Right renal pelvis (tissue), 4 donors: ENCODE results near the gene VGLL4. TPM values are rescaled to one million over a fixed set of nuclear protein-coding genes. Genes with fewer than 3 reads are reported as not detected.

Source experiments
- DNase-seq, 4 donors: peaks; one replicate each; pipeline ENCODE4 v3.0.0-alpha.2; 2013; ENCODE audit warnings: low read depth in 4 of 4, low spot score in 3 of 4, missing footprints in 1 of 4
- polyA plus RNA-seq, 4 donors: library from polyadenylated mRNA; unstranded; fragments of 120-200 nt; gene quantifications; one replicate each; pipeline ENCODE4 v1.2.1, GENCODE V29; 2013; ENCODE audit not compliant: insufficient read length in 4 of 4

The VGLL4 gene
- polyA plus RNA-seq, 4 donors, result 109 to 122 (median 116) TPM

DNA sequence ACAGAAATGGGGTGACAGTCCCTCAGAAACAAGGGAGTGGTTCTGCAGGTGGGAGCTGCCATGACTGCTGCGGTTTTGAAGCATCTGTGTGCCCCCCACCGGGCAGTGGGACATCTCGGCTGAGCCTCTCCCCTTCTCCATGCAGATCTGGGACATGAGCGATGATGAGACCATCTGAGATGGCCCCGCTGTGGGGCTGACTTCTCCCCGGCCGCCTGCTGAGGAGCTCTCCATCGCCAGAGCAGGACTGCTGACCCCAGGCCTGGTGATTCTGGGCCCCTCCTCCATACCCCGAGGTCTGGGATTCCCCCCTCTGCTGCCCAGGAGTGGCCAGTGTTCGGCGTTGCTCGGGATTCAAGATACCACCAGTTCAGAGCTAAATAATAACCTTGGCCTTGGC lies 89.0 kb downstream of the VGLL4 start:
- DNase-seq, result no peak

DNA sequence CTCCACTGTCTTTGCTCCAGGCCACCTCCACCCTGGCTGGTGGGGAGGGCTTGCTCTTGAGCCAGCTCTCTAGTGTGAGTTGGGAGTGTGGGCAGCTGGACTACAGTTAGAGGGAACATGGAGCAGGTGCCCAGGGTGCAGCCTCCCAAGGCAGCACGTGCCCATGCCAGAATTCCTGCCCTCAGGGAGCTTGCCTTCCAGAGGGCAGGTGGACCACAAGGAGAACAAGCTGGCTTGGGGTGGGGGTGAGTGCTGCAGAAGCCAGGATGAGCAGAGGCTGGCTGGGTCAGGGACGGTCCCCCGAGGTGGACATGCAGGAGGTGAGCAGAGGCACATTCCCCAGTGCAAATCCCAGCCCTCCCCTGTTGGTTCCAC lies 89.5 kb downstream of the VGLL4 start:
- DNase-seq, result no peak

DNA sequence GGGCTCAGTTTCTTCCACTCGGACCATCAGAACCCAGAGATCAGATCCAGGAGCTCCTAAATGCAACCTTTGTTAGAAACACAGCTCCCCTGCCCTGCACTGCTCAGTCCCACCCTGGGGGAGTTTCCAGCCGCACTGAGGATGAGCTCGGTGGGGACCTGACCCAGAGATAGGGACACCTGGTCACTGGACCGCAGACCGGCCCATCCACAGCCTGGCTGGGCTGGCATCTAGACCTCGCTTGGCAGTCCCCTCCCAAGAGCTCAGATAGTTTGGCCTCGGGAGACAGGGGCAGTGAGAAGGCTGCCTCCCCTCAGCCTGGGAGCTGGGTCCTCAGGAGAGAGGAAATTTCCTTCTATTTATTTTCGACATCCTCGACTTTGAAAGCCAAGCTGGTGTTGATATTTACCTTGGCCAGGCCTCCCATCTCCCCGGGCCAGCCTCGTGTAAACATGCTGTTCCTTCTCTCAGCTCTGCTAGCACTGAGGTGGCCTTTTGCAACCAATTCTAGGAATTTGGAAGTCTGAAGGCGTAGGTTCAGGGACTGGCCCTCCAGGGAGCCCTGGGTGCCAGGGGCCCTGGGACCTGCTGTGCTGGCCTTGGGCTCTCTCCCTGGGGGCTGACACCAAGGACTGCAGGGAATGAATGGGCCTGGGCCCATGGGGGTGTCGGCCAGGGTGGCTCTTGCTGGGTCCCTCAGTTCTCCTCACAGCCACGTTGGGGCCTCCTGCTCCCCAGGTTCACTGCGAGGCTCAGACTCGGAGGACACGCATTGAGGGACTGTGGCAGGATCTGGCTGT lies 90.1 kb downstream of the VGLL4 start:
- DNase-seq, result no peak

DNA sequence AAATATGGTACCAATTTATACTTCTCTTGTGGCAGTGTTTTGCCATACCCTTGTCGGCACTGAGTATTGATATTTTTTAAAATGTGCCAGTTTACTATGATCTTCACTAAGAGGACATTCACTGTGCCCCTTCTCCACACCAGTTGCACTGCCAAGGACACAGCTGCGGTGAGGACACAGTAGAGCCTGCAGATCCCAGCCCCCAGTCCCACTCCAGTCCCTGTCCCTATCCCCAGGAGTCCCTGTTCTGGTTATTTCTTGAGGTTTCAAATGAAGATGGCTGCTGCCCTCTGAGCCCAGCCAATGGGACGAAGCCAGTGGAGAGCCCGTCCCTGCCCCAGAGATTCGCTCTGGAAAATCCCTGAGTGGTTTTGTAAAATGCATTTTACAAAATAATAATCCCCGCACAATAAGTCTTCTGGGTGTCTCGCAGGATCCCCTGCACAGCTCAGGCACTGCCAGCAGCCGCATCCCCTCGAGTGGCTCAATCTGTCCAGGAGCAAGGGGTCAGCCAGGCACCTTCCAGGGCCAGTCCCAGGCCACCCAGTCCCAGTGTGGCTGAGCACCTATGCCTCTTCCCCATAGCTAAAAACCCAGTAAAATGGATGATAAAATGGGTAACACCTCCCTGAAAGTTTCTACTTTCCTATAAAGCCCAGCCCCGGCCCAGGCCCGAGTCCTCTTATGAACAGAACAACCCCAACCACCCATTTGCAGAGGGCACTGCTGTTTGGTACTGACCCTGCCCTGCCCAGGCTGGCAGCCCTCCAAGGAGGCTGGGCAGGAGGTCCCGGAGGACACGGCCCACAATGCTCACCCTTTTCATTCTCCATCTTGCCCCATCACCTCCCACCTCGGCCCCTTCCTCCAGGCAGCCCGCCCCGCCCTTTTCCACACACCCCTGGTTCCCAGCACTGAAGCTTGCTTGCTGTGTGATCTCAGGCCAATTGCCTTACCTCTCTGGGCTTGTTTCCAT lies 91.1 kb downstream of the VGLL4 start:
- DNase-seq, result no peak

DNA sequence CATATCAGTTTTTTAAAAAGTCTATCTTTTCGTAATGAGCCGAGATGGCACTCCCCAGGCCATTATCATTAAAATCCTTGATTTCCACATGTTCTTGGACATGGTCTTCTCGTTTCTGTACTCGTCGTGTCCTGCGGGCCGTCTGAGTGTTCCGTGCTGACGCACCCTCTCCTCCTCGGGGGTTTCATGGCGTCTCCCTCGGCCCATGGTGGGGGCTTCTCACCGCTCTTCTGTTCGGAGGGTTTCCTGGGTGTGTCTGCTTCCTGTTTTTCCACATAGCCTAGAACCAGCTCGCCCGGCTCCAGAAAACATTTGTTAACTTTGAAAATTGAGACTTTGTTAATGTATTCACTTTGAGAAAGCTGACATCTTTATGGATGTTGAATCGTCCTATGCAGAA lies 92.7 kb downstream of the VGLL4 start:
- no peak for DNase-seq

DNA sequence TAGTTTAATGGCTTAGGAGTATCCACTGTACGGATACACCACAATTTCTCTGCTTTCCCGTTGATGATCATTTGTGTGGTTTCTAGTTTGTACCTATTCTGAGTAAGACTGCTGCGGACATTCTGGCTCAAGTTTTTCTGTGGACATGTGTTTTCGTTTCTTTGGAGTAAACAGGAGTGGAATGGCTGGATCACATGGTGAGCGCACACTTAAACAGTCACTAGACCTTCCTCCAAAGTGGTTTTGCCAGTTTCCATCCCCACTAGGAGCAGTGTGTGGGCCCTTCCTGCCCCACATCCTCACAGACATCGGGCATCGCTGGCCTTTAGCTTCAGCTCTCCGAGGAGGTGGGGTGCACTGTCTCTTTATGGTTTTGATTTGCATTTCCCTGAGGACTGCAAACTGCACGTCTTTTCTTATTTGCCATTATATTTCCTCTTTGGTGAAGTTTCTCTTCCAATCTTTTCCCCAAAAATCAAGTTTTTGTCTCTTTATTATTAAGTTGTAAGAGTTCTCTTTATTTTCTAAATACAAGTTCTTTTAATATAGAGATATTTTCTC lies 94.1 kb downstream of the VGLL4 start:
- DNase-seq, result no peak

DNA sequence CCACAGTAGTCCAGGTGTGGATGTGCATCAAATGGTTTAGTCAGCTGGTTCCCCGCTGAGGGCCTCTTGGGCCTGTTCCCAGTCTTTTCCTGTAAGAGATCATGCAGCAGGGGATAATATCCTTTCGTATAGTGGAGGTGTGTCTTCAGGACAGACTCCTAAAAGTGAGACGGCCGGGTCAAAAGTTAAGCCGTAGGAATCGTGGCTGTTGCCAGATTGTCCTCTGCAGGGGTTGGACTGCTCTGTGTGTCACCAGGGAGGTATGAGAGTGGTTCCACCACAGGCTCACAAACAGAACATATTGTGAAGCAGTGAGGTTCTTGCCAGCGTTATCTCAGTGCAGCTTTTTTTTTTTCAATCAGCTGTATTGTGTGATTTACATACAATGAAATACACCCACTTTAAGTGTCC lies 95.0 kb downstream of the VGLL4 start:
- no peak for DNase-seq

DNA sequence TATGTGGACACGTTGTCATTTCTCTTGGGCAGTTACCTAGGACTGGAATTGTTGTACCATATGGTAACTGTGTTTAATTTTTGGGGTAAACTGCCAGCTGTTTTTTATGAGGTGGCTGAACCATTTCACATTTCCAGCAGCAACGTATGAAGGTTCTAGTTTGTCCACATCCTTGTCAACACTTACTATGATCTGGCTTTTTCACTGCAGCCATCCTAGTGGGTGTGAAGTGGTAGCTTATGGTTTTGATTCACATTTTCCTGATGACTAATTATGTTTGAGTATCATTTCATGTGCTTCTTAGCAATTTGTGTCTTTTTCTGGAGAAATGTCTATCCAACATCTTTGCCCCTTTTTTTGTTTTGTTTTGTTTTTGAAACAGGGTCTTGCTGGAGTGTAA lies 96.2 kb downstream of the VGLL4 start:
- DNase-seq, result no peak

DNA sequence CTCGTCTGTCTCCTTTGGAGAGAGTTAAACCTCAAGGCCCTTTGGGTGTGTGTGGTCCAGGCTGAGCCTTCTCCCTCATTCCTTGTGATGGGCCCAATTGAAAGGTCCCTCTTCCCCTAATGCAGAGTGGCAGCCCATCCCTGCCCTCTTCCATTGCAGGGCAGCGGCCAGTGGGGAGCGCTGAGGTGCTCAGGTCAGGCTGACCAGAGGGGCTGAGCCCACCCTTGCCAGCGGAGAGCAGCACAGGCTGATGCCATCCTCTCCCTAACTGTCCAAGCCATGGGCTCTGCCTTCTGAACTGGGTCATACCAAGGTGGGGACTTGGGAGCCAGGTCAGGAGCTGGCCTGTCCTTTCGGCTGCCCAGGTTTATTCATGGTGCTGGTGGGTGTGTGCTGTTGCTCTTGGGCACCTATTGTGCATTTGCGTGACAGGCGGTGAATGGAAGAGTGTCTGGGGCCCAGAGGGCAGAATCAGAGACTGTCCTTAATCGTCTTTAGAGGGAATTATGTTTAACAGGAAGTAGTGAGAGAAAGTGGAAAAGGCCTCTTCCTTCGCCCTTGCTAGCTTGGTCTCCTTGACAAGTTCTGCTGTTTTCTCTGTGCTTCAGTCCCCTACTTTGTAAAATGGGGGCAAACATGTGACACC lies 96.9 kb downstream of the VGLL4 start:
- no peak for DNase-seq

DNA sequence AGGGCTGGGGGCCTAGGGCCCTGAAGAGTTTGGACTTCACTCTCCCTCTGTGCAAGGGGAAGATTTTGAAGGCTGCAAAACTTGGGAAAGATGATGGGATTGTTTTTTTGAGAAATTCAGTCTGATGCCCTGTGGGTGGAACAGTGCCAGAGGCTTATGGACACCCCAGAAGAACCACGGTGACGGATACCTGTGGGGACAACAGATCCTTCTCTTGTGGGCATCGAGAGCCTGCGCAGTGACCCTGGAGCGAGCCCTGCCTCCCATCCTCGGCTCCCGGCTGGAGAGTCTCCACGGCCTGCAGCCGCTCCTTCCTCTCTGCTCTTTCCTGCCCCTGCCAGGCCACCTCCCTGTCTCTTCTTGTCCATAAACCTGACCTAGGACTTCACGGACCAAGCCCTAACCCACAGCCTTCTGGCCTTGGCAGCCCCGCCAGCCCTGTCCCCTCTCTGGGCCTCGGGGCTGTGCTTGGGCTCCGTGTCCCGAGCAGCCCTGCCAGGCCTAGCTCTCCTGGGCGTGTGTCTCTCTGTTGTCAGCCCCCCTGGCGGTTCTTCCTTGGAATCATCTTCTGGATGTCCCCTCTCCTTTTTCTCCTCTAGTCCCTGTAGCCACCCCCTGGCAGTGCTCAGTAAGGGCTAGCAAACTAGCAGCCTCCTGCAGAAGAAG lies 98.4 kb downstream of the VGLL4 start:
- no peak for DNase-seq

DNA sequence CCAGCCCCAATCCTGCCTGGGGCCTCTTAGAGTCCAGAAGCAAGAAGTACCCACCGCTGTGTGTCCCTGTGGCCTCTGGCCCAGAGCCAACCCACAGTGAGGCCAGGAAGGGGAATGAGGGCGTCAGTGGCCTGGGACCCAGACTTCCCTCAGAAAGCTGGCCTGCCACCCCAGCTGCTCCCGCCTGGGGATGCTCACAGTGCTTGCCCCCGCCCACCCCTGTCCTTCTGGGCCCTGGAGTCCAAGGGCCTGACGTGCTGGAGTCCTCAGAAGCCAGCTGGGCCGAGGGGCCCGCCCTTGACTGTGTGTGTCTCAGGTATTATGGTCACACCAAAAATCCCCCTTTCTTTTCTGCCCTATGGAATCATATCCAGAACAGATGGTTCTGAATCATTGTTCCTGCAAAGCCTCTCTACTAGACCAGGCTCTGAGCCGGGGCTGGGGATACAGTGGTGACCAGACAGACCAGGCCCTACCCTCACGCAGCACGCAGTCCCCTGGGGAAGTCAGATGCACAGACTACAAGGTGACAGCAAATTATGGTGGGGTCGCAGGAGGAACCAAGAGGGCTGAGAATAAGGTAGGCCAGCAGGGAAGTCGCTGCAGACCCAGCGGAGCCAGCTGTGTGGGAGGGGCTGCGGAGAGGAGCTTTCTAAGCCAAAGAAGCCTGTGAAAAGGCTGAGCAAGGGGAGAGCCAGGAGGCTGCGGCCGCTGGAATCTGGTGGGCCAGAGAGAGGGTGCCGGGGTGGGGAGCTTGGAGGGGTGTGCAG lies 99.1 kb downstream of the VGLL4 start:
- no peak for DNase-seq

DNA sequence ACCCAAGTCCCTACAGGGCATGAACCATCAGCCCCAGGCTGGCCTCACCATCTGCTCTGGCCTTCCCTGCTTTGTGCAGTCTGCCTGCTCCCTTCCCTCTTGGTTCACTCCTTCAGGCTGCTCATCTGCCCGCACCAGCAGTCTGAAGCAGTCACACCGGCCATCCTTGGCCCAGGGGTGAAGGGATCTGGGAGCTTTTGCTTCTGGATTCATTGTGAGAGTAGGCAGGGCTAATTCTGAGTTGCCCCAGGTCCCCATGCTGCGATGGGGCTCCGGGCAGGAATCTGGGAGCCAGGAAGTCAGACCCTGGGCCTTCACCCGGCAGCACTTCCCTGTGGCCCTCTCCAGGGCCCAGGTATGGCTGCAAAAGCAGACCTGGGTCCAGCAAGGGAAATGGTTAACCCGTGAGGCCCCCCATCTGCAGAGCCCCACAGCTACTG lies 99.7 kb downstream of the VGLL4 start:
- no peak for DNase-seq

DNA sequence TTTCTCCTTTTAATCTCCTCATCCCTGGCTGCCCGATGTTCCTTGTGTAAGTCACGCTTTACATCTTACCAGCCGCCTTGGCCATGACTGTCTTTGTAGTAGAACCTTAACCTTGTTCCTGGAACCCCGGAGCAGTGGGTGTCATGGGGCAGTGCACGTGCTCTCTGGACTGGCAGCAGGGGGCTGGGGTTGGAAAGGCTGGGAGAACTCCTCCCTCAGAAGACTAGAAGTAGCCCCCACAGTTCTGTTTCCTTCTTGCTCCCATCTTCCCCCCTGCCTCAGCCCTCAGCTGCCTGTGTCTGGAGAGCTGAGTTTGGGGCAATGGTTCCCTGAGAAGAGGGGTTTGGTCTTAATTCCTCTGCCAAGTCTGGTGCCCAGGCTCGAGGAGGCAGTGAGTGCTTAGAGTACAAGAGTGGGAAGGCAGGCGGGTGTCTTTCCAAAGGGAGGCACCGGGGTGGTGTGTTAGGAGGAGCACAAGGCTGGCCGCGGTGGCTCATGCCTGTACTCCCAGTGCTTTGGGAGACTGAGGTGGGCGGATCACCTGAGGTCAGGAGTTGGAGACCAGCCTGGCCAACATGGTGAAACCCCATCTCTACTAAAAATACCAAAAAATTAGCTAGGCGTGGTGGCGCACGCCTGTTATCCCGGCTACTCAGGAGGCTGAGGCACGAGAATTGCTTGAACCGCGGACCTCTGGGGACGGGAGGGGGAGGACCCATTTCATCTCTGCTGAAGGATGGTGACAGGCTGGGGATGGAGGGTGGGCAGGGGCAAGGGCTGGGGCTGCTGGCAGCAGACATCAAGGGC lies 100.4 kb downstream of the VGLL4 start:
- no peak for DNase-seq

DNA sequence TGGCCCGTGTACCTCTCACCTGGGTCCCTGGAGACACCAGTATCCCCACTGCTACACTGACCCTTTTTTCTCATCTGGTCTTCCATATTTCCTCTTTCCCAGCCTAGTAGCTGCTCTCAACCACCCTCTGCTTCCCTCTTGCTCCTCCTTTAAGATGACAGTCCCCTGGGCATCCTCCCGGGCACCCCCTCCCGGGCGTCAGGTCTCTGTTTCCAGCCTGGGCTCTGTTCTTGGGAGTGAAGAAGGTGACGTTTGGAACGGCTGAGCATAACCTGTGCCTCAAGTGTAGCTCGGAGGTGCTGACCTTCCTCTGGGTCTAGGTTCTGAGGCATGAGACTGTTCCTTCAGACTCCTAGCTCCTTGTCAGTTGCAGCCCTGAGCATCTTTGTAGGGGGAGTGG lies 101.2 kb downstream of the VGLL4 start:
- DNase-seq, result no peak

DNA sequence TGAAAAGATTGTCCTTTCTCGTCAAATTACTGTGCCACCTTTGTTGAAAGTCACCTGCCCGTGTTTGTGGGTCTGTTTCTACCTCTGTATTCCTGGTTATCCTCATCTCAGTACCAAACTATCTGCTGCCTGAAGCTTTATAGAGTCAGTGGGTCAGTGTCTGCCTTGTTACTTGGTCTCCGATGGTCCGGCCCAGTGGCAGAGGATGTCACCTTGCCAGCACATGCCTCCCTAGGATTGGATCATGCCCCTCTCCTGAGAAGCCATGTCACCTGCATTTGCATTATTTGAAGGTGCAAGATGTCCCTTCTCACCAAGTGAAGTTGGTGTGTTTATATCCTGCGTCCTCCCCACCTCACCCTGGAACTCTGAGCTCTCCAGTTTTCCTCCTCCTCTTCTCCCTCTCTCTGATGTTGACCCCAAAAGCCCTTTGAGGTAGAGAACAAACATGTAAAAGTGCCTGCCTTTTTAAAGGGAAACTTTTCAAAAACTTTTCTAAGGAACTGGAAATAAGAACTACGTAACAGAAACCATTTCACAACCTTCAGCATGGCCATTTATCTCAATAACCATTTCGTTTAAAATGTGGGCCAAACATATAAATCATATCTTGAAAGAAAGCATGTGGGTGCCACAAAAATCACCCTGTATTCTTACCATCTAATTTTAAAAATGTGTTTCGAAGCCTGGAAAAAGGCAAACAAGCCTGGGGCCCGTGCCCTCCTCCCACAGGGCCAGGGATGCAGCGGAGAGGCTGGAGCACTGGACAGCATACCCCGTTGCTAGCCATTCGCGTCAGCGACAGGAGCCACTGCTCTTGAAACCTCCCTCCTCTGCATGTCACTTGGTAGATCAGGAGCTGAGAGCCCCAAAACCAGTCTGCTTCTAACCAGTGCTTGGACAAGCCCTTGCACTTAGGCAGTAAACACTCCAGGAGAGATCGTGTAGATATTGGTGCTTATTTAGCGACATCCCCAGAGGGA lies 102.1 kb downstream of the VGLL4 start:
- no peak for DNase-seq

DNA sequence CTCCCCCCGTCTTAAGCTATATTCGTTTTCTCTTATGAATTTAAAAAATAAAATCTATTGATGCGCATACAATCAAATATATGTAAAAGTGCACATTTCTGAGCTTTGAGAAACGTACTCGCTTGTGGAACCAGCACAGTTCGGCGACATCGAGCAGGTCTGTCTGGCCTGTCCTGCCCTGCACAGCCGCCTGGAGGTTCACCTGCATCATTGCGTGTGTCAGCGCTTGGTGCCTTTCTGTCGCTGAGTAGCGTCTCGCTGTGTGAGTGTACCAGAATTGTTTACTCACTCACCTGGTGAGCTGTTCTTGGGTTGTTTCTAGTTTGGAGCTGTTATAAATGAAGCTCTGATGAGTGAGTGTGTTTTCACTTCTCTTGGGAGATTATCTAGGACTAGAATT lies 104.0 kb downstream of the VGLL4 start:
- DNase-seq, result no peak

DNA sequence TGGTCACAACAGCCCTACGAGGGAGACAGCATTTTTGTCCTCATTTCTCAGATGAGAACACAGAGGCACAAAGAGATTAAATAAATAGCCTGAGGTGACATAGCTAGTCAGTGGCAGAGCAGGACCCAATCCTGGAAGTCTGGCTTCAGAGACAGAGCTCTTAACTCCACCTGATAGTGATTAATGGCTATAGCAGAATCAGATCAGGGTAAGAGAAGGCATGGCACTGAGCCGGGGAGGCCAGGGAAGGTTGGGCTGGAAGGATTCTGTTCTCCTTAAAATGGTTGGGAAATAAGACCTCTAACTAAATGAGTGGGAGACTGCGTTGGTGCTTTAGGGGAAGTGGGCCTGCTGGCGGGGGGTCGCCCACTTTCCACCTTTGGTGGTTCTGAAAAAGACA lies 104.5 kb downstream of the VGLL4 start:
- no peak for DNase-seq

DNA sequence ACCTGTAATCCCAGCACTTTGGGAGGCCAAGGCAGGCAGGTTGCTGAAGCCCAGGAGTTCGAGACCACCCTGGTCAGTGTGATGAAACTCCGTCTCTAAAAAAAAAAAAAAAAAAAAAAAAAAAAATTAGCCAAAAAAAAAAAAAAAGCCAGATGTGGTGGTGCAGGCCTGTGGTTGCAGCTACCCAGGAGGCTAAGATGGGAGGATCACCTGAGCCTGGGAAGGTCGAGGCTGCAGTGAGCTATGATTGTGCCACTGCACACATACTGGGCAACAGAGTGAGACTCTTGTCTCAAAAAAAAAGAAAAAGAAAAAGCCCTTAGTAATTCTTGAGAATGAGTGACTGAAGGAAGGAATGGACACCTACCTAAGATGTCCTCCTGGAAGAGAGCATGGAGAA lies 105.1 kb downstream of the VGLL4 start:
- no peak for DNase-seq
